AG09309 (cell line): Measurements from ENCODE around the gene SMG9.
A peak's percentile ranks its signal among the peaks of the same experiment; 100 is the strongest.

Experiments
- DNase-seq: peaks from one replicate; pipeline ENCODE4 v3.0.0-alpha.2; 2010; ENCODE audit warnings: low read depth
- H3K4me3 ChIP-seq: 2 replicates; pipeline ENCODE4 v1.5.1; 2011; ENCODE audit warnings: mild to moderate bottlenecking, low read depth, low read length, moderate library complexity; ENCODE audit not compliant: control insufficient read depth
- CTCF ChIP-seq: IDR thresholded peaks from 2 replicates; pipeline ENCODE4 v1.5.1; 2011; ENCODE audit warnings: mild to moderate bottlenecking, low read depth, low read length, inconsistent platforms; ENCODE audit not compliant: insufficient read depth, control insufficient read depth; ENCODE audit errors: missing control alignments

SMG9 gene

GRCh38 chr19:43727593-43727853 lies 27.2 kb downstream of the SMG9 start:
- no peak for DNase-seq
- H3K4me3 ChIP-seq: no peak overlapping the region
- TF ChIP-seq CTCF: no peak

GRCh38 chr19:43726736-43727592 lies 27.8 kb downstream of the SMG9 start:
- DNase-seq: no peak
- H3K4me3 ChIP-seq: no peak overlapping the region
- TF ChIP-seq CTCF: no peak

GRCh38 chr19:43725468-43725867 lies 29.3 kb downstream of the SMG9 start:
- no peak for TF ChIP-seq CTCF
- DNase-seq: no peak
- H3K4me3 ChIP-seq: no peak overlapping the region

GRCh38 chr19:43724896-43725295 lies 29.9 kb downstream of the SMG9 start:
- no peak overlapping the region for H3K4me3 ChIP-seq
- TF ChIP-seq CTCF: no peak
- no peak for DNase-seq

GRCh38 chr19:43723588-43723987 lies 31.2 kb downstream of the SMG9 start:
- peak; percentile 44 for TF ChIP-seq CTCF
- no peak for DNase-seq
- no peak overlapping the region for H3K4me3 ChIP-seq

GRCh38 chr19:43721469-43722048 lies 33.2 kb downstream of the SMG9 start:
- TF ChIP-seq CTCF: no peak
- no peak for DNase-seq
- H3K4me3 ChIP-seq: no peak overlapping the region
